ENCODE measurements around the gene RNPEPL1.

RNPEPL1 gene

GRCh38 chr2:240563951-240564560, 4.2 kb upstream of the RNPEPL1 start:
- FAIRE-seq: no peak
- no peak for DNase-seq (ENCODE audit: low spot score)

DNA sequence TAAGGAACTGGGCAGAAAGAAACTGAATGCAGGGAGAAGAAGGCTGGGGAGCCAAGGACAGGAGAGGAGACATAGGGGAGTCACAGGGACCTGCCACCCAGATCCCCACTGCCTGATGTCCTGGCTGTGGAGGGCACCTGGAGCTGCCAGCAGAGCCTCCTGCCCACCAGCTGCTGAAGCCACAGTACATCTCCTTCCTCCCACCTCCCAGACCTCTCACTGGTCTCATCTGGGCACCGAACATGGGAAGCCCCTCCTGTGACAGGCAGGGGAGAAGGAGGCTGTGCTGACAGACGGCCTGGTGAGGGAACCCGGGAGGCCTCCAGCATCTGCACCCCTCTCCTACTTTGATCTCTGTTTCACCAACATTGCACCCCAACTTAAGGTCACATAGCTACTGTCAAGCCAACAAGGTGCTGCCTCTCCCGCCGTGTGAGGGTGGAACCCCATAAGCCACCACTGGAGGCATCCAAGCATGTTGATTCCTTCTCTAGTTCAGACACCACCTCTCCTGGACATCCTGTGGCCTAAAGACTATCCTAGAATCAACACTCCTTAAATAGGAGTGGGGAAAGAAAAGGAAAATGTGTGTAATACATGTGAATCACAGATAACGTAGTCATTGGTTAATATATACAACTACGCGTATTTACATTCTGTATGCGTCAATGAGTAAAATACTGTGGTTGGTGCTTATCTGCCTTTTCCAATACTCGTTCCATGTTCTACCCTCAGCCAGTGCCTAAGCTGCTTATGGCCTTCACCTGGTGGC, 3.5 kb upstream of the RNPEPL1 start:
- FAIRE-seq: no peak
- no peak for DNase-seq (ENCODE audit: low spot score)

GRCh38 chr2:240565333-240566202, 2.7 kb upstream of the RNPEPL1 start:
- DNase-seq (ENCODE audit: low spot score): peak; percentile 75

DNA sequence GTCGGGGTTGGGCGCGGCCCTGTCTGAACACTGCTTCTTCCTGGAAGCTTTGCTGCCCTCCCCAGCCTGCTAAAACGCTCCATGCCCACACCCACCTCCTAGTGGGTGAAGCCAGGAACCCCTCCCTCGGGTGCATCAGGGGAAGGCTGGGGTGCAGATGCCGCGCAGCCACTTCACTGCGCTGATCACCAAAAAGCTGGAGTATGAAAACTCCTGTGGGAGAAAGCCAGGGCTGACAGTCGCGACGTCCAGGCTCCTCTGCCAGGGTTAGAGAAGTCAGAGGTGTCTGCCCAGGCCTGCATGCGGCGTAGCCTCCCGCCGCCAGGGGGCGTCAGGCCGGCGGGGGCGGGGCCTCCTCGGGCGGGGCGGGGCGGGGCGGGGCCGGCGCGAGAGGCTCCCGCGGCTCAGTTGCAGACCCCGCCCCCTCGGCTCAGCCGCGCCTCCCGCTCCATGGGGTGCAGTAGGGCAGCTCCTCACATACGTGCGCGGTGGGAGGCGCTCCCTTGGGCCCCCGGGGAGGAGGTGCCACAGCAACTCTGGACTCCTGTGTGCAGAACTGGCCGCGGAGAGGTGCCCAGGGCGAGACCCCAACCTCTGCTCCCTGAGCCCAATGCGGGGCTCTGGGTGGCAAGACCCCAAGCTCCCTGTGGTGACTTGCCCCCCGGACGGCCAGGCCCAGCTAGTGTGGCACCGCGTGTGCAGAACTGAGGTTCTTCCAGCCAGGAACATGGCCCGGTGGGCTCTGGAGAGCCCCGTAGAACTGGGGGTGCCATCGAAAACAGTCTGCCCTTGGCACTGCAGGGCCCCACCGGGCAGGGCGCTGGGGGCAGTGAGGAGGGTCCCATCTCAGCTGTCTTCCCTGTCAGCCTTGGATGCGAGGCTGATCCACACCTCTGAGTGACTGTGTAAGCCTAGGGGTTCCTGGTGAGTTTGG, 1.8 kb upstream of the RNPEPL1 start:
- FAIRE-seq (no peak), DNase-seq (ENCODE audit: low spot score) (peak; percentile 90)

More at GRCh38 chr2:240565333-240566202, 2.7 kb upstream of the RNPEPL1 start:
- peak; percentile 27 for FAIRE-seq

DNA sequence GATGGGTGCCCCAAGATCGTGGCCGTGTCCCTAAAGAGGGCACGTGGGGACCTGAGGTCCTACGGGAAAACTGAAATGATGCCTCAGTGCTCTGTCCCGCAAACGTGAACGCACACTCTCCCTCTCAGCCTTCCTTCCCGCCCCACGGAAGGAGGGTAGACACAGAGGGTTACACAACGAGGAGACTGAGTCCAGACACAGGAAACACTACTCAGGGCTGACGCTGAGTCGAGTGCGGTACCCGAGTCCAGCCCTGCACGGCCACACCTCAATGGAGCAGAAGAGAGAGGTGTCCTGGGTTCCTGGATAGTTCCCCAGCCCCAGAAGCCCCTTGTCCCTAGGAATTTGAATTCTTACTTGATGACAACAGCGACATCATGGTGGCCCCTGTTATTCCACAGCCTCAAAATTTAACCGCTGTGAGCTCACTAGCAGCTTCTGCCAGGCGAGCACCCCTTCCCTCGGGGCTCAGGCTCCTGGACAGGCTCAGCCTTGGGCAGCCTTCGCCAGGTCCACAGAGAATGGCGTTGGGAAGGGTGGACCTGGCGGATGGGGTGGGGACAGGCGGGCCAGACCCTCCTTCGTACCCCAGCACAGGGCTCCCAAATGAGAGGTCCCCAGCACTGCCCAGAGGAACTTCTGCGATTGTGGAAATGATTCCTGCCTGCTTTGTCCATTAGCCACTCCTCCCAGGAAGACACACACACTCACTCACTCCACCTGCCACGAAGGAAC, 980 bp upstream of the RNPEPL1 start:
- no peak for DNase-seq (ENCODE audit: low spot score)
- no peak for FAIRE-seq

DNA sequence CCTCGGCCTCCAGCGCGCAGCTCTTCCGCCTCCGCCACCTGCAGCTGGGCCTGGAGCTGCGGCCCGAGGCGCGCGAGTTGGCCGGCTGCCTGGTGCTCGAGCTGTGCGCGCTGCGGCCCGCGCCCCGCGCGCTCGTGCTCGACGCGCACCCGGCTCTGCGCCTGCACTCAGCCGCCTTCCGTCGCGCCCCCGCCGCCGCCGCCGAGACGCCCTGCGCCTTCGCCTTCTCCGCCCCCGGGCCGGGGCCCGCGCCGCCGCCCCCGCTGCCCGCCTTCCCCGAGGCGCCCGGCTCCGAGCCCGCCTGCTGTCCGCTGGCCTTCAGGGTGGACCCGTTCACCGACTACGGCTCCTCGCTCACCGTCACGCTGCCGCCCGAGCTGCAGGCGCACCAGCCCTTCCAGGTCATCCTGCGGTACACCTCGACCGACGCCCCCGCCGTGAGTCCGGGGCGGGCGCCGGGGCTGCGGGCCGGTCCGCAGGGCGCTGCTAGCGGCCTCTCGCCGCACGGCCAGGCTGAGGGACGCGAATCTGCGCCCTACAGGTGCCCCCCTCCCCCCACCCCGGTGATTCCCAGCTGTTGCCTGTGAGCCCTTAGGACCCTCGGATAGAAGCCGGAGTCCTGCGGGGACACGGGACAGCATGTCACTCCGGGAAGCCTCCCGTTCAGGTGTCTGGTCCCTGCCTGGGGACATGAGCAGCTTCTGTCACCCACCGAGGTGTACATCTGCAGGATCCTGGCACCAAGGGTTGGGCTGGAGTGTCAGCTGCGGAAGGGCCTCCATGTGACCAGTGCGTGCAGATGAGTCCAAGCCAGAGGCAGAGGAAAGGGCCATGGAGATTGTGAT, 616 bp downstream of the RNPEPL1 start:
- DNase-seq (ENCODE audit: low spot score) (peak; percentile 79), FAIRE-seq (peak; percentile 82)

DNA sequence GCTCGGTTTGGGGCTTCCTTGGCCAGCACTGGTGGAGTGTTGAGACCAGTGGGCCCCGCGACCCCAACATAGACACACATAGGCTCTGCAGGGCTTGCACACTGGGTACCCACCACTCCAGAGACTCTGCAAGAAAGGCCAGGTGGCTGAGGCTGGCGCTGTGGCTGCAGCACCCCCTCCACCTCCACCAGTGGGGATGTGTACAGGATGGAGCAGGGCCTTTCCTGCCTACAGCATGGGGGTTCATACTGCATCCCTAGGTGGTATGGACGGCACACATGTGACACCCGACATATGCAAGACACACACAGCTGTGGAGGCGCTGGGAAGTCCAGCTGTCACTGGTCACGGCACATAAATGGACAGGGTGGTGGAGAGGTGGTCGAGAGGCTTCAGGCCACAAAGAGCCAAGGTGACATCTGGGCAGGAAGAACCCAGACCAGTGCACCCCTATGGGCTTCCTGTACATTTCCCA, 1.3 kb downstream of the RNPEPL1 start:
- FAIRE-seq (no peak), DNase-seq (ENCODE audit: low spot score) (no peak)

DNA sequence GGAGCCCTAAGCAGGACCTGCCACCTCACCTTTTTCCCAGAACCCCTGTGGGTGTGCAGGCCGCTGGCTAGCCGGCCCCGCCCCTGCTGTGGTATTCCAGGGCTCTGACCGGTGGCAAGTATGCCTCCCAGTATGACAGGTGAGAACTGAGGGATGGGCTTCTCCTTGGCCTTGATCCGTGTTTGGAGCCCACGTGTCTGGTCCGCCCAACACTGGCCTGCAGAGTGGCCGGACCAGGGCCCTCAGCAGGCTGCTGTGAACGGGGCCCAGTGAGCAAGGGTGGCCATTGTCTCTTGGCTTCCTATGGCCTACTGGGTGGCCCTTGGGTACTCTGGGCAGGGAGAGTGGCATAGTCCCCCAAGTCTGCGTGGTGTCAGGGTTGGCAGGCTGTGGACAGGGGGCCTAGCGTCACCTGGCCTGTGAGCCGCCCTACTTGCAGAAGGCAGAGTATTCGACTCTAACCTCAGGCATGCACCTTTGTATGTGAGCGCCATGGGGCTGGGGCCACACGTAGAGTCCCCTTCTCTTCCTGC, 1.8 kb downstream of the RNPEPL1 start:
- DNase-seq (ENCODE audit: low spot score) (no peak), FAIRE-seq (no peak)

DNA sequence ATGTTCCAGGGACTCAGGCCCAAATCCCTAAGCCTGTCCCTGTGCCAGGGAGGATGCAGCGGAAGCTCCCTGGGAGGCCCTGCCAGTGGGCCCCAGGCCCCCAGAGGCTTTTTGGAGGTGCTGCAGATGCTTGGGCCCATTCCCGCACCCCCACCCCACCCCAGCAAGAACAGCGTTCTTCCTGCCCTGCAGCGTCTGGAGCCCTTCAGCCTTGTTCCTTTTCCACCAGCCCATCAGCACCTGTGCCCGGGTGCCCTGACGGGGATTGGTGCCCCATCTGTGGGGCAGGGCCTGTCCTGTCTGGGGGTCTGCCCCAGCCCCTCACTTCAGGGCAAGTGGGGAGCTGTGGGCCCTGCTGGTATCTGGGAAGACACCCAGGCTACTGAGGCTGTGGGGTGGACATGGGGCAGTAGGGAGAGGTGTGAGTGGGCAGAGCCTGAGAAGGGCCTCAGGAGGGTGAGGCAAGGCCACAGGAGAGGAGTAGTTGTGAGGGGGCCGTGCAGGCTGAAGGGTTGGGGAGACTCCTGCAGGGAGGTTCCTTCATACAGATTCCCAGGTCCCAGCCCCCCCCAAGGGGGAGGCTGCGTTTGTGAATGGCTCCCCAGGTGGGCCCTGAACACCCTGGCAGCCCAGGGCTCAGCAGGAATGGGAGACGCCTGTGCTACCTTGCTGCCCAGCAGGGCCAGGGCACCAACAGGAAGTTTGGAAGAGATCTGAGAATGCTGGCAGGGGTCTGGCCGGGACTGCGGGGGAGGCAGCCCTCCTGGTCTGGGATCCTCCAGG, 2.4 kb downstream of the RNPEPL1 start:
- DNase-seq (ENCODE audit: low spot score) (no peak), FAIRE-seq (no peak)

DNA sequence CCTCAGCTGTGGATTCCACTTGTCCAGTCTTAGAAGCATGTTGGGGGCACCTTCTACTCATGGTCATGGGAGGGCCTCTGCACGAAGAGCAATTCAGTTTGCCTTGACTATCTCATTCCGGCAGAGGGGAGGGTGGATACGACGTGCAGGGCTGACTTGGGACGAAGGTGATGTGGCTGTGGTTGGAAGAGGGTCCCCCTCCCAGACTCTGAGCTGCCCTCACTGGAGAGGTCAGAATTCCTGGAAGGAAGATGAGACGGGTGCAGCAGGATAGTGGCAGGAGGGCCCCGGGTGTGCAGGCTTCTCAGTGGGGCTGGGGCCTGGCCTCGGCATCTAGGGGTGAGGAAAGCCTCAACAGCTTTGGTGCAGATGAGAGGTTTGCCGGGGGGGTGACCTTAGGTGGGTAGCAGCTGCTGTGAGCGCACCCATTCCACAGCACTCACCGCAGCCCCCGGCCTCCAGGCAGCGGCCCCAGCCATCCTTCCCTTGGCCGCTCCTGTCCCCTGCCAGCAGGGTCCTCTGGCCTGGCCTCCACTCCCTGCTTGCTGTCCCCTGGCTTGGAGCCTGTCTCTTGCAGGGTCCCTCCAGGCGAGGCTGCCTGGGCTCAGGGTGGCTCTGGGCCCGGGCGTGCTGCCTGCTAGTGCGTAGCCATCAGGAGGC, 3.2 kb downstream of the RNPEPL1 start:
- FAIRE-seq (peak; percentile 66), DNase-seq (ENCODE audit: low spot score) (no peak)

DNA sequence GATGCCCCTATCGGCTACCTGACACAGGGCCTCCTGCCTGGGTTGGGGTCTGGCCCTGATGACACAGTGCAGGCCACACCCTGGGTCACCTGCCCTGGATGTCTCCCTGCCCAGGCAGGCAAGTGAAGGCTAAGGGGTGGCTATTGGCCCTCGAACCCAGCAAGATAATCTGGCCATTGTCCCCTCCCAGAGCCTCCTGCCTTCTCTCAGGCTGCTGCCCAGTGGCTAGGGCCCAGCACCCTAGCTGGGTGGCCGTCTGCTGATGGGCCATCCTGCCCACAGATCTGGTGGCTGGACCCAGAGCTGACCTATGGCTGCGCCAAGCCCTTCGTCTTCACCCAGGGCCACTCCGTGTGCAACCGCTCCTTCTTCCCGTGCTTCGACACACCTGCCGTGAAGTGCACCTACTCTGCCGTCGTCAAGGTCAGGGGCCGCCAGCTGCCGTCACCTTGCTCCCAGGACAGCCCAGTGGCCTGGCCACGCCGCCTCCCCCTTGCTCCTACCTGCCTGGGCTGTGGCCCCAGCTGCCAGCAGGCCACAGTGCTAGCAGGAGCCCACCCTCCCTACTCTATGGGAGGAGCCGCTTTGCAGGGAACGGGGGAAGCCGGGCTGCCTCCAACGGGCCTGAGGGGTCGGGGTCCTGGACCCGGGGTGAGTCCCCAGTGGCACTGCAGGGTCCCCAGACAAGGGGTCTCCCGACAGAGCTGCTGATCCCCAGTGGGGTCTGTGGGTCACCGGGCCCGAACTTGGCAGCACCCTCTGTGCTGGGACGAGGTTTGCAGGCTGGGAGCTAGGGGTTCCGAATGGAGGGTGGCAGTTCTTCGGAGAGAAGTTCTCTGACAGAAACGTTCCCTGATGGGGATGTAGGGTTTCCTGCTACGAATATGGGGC, 4.1 kb downstream of the RNPEPL1 start:
- FAIRE-seq (no peak), DNase-seq (ENCODE audit: low spot score) (no peak)

GRCh38 chr2:240573071-240573515, 4.8 kb downstream of the RNPEPL1 start:
- FAIRE-seq: no peak
- no peak for DNase-seq (ENCODE audit: low spot score)

DNA sequence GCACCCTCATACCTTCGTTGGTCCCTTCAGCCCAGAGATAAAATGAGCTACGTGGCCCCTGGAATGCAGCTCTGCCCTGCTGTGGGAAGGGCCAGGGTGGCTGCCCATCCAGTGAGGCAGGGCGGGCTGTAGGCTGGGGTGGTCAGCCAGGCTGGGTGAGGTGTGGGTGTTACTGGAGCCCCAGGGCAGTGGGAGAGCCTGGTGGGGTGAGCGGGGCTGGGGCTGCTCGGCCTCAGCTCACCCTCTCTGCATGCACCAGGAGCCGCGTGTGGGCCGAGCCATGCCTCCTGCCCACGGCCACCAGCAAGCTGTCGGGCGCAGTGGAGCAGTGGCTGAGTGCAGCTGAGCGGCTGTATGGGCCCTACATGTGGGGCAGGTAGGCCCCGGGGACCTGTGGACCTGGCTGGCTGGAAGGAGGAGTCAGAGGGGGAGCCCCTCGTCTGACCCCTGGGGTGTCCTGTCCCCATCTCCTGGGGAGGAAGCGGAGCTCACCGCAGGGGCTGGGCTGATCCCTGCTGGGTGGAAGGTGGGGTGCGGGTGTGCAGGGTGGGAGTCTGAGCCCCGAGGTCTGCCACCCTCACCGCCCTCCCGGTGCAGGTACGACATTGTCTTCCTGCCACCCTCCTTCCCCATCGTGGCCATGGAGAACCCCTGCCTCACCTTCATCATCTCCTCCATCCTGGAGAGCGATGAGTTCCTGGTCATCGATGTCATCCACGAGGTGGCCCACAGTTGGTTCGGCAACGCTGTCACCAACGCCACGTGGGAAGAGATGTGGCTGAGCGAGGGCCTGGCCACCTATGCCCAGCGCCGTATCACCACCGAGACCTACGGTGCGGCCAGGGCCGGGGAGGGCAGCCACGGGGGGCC, 5.5 kb downstream of the RNPEPL1 start:
- DNase-seq (ENCODE audit: low spot score) (no peak), FAIRE-seq (no peak)

- DNase-seq (ENCODE audit: low spot score) (no peak), FAIRE-seq (no peak)
Observed at GRCh38 chr2:240574386-240575100, 6.3 kb downstream of the RNPEPL1 start.

Data from urothelium cell line (cell line).